ENCODE results near the gene ZNF516. TPM values are rescaled to one million over a fixed set of nuclear protein-coding genes. Genes with fewer than 3 reads are reported as not detected.

ZNF516 gene
- polyA plus RNA-seq, 2 of the 4 experiments (the other 2 are of a cell fraction) = 3.9 to 4.9 TPM

GRCh38 chr18:76412010-76412817 lies 82.8 kb downstream of the ZNF516 start:
- DNase-seq (ENCODE audit: low read depth in 1 of 2, low spot score in 1 of 2) = no peak
- ChIA-PET POLR2A (no interaction called here), CTCF (interaction anchor here (2.5 kb wide), 1 partner anchor 297 kb away, joined by 9 read pairs; no protein-coding TSS in a partner anchor)
- no peaks in the 10 kb centered on the region for H3K4me1 ChIP-seq
- no peak overlapping the region for H3K4me2 ChIP-seq
- H3K4me3 ChIP-seq = no peak overlapping the region
- FAIRE-seq = no peak
- no peak for ATAC-seq
- 84% methylated on average over 14 of the region's 21 CpGs for WGBS (ENCODE audit: missing lambda C conversion rate)
- TF ChIP-seq CEBPB (IDR thresholded peaks at IDR 0.05) = no peak
- peak; percentile 25 for TF ChIP-seq MAFK (IDR thresholded peaks at IDR 0.05; ENCODE audit: partially characterized antibody)
- H3K27ac ChIP-seq = no peak overlapping the region
- H3K9me3 ChIP-seq = no peaks in the 10 kb centered on the region

- TF ChIP-seq HOXB5 (CRISPR knock-in tag; IDR thresholded peaks at IDR 0.05) = no peak
- no peak for TF ChIP-seq ZNF302 (CRISPR knock-in tag; IDR thresholded peaks at IDR 0.05)
- TF ChIP-seq MAFK (IDR thresholded peaks at IDR 0.05; ENCODE audit: partially characterized antibody) = no peak
- TF ChIP-seq KDM5A (IDR thresholded peaks at IDR 0.05) = no peak
- TF ChIP-seq CHD2 (IDR thresholded peaks at IDR 0.05; ENCODE audit: low read length, partially characterized antibody) = no peak
- no peak for TF ChIP-seq CEBPB (IDR thresholded peaks at IDR 0.05)
- no peak for TF ChIP-seq POLR2AphosphoS2 (conservative IDR thresholded peaks at IDR 0.05; ENCODE audit: low read length)
- no peak overlapping the region for H3K27ac ChIP-seq
- ChIA-PET POLR2A (no interaction called here), CTCF (interaction anchor here (0.6 to 2.5 kb wide), 3 partner anchors 12 to 1294 kb away, joined by 3 to 9 read pairs (median 9); no protein-coding TSS in a partner anchor)
- FAIRE-seq (no peak), DNase-seq (ENCODE audit: low read depth in 1 of 2, low spot score in 1 of 2) (no peak), ATAC-seq (no peak)
- H3K4me3 ChIP-seq = no peak overlapping the region
- H3K4me1 ChIP-seq = no peaks in the 10 kb centered on the region
- H3K9me3 ChIP-seq = no peaks in the 10 kb centered on the region
- H3K4me2 ChIP-seq = no peak overlapping the region
- WGBS (ENCODE audit: missing lambda C conversion rate) = 89% methylated on average over 11 of the region's 11 CpGs
Measured at GRCh38 chr18:76410660-76411417, 84.2 kb downstream of the ZNF516 start.

DNA sequence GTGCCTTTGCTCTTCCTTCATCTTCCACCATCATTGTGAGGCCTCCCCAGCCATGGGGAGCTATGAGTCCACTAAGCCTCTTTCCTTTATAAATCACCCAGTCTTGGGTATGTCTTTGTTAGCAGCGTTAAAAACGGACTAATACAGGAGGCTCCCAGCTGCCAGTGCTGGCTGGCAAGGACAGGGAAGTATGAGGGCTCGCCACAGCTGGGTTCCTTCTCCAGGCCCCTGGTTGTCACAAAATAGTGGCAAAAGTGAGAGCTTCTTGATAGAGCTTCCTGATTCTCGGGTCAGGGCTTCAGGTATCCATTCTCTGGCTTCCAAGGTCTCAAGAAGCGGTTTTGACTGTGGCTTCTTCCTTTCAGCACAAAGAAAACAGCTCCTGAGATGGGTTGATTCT lies 85.0 kb downstream of the ZNF516 start:
- WGBS (ENCODE audit: missing lambda C conversion rate) = 77% methylated on average over 5 of the region's 5 CpGs
- no peak overlapping the region for H3K4me3 ChIP-seq
- no peak overlapping the region for H3K4me2 ChIP-seq
- no peaks in the 10 kb centered on the region for H3K9me3 ChIP-seq
- DNase-seq (ENCODE audit: low read depth in 1 of 2, low spot score in 1 of 2) = no peak
- CTCF ChIA-PET = interaction anchor here (0.6 to 3.1 kb wide), 4 partner anchors 11 to 1295 kb away, joined by 3 to 16 read pairs (median 9); no protein-coding TSS in a partner anchor
- H3K4me1 ChIP-seq = no peaks in the 10 kb centered on the region
- POLR2A ChIA-PET = no interaction called here
- TF ChIP-seq FOSL2 (IDR thresholded peaks at IDR 0.05) = no peak
- no peak for TF ChIP-seq FOSL2 (CRISPR knock-in tag; IDR thresholded peaks at IDR 0.05)
- TF ChIP-seq, protein P1, sequence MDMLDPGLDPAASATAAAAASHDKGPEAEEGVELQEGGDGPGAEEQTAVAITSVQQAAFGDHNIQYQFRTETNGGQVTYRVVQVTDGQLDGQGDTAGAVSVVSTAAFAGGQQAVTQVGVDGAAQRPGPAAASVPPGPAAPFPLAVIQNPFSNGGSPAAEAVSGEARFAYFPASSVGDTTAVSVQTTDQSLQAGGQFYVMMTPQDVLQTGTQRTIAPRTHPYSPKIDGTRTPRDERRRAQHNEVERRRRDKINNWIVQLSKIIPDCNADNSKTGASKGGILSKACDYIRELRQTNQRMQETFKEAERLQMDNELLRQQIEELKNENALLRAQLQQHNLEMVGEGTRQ (IDR thresholded peaks at IDR 0.05) = no peak
- no peak for TF ChIP-seq EHMT2 (IDR thresholded peaks at IDR 0.05; ENCODE audit: low read depth)
- ATAC-seq = no peak
- H3K27ac ChIP-seq = no peak overlapping the region
- FAIRE-seq = no peak

DNA sequence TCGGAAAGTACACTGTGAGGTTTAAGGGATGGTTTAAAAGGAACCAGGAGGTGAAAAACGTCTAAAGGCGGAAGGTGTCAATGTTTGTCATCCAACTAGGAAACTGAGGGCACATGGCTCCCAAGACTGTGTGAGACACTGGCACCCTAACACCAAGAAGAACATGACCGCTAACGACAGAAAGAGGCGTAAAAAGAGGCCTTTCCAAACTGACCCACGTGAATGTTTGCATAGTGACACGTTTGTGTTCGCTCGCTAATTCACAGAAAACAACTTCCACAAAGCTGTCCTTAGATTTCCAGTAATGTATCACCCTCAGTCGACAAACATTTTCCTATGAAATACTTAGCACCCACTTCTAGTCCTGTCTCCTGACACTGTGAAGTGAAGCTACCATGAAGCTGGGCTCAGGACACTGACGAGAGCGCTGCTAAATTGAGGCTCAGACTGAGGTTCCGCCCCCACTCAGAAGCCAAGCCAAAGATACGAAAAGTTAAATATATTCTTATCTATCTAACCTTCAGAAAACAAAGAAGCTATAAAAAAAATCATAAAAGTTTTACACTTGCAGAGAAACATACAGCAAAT lies 86.5 kb downstream of the ZNF516 start:
- Histone ChIP-seq H3K27ac (no peak overlapping the region), H3K4me2 (no peak overlapping the region), H3K4me3 (no peak overlapping the region), H3K9me3 (no peaks in the 10 kb centered on the region), H3K4me1 (no peaks in the 10 kb centered on the region)
- 79% methylated on average over 15 of the region's 15 CpGs for WGBS (ENCODE audit: missing lambda C conversion rate)
- DNase-seq (ENCODE audit: low read depth in 1 of 2, low spot score in 1 of 2) (no peak), FAIRE-seq (no peak), ATAC-seq (no peak)
- ChIA-PET POLR2A (no interaction called here), CTCF (interaction anchor here (1.5 to 3.1 kb wide), 3 partner anchors 9 to 304 kb away, joined by 3 to 16 read pairs (median 11); no protein-coding TSS in a partner anchor)
- TF ChIP-seq HEYL (CRISPR knock-in tag; IDR thresholded peaks at IDR 0.05) = no peak
- TF ChIP-seq MAFK (IDR thresholded peaks at IDR 0.05; ENCODE audit: partially characterized antibody) = no peak
- TF ChIP-seq RFX5 (IDR thresholded peaks at IDR 0.05) = no peak
- TF ChIP-seq NFE2L2 (conservative IDR thresholded peaks at IDR 0.05; ENCODE audit: low read length) = no peak
- TF ChIP-seq ZFP36 (IDR thresholded peaks at IDR 0.05; ENCODE audit: borderline replicate concordance, partially characterized antibody) = no peak
- no peak for TF ChIP-seq GATA3 (IDR thresholded peaks at IDR 0.05; ENCODE audit: borderline replicate concordance)
- TF ChIP-seq JUNB (IDR thresholded peaks at IDR 0.05) = no peak
- no peak for TF ChIP-seq HOXA7 (CRISPR knock-in tag; IDR thresholded peaks at IDR 0.05)
- TF ChIP-seq ZSCAN20 (CRISPR knock-in tag; IDR thresholded peaks at IDR 0.05) = no peak
- TF ChIP-seq MAZ (IDR thresholded peaks at IDR 0.05; ENCODE audit: borderline replicate concordance, low read depth, low read length) = no peak

Data from A549 (cell line).